ENCODE results near the gene EXOSC5. TPM values are rescaled to one million over a fixed set of nuclear protein-coding genes. Genes with fewer than 3 reads are reported as not detected.

EXOSC5 gene
- total RNA-seq, 1 experiment from 2014 or later = 25.2 TPM

- Histone ChIP-seq H3K27me3 (ENCODE audit: control insufficient read depth, insufficient read depth, low read length) (no peaks in the 10 kb centered on the region), H3K36me3 (ENCODE audit: control insufficient read depth, insufficient read depth, low read length) (no peaks in the 10 kb centered on the region), H3K27ac (ENCODE audit: low read length) (no peak overlapping the region), H3K4me3 (ENCODE audit: low read depth in 2 of 2, low read length in 2 of 2) (no peak overlapping the region), H3K9me3 (ENCODE audit: control insufficient read depth, insufficient read depth, low read depth, low read length) (no peaks in the 10 kb centered on the region), H3K4me1 (ENCODE audit: control insufficient read depth, insufficient read depth, low read length) (no peaks in the 10 kb centered on the region)
- TF ChIP-seq, protein P1, sequence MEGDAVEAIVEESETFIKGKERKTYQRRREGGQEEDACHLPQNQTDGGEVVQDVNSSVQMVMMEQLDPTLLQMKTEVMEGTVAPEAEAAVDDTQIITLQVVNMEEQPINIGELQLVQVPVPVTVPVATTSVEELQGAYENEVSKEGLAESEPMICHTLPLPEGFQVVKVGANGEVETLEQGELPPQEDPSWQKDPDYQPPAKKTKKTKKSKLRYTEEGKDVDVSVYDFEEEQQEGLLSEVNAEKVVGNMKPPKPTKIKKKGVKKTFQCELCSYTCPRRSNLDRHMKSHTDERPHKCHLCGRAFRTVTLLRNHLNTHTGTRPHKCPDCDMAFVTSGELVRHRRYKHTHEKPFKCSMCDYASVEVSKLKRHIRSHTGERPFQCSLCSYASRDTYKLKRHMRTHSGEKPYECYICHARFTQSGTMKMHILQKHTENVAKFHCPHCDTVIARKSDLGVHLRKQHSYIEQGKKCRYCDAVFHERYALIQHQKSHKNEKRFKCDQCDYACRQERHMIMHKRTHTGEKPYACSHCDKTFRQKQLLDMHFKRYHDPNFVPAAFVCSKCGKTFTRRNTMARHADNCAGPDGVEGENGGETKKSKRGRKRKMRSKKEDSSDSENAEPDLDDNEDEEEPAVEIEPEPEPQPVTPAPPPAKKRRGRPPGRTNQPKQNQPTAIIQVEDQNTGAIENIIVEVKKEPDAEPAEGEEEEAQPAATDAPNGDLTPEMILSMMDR (IDR thresholded peaks at IDR 0.05) = no peak
- TF ChIP-seq, protein P2, sequence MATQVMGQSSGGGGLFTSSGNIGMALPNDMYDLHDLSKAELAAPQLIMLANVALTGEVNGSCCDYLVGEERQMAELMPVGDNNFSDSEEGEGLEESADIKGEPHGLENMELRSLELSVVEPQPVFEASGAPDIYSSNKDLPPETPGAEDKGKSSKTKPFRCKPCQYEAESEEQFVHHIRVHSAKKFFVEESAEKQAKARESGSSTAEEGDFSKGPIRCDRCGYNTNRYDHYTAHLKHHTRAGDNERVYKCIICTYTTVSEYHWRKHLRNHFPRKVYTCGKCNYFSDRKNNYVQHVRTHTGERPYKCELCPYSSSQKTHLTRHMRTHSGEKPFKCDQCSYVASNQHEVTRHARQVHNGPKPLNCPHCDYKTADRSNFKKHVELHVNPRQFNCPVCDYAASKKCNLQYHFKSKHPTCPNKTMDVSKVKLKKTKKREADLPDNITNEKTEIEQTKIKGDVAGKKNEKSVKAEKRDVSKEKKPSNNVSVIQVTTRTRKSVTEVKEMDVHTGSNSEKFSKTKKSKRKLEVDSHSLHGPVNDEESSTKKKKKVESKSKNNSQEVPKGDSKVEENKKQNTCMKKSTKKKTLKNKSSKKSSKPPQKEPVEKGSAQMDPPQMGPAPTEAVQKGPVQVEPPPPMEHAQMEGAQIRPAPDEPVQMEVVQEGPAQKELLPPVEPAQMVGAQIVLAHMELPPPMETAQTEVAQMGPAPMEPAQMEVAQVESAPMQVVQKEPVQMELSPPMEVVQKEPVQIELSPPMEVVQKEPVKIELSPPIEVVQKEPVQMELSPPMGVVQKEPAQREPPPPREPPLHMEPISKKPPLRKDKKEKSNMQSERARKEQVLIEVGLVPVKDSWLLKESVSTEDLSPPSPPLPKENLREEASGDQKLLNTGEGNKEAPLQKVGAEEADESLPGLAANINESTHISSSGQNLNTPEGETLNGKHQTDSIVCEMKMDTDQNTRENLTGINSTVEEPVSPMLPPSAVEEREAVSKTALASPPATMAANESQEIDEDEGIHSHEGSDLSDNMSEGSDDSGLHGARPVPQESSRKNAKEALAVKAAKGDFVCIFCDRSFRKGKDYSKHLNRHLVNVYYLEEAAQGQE (IDR thresholded peaks at IDR 0.05; ENCODE audit: insufficient read depth in 1 of 2, low read depth in 2 of 2, low read length in 1 of 2) = no peak
- no peak for TF ChIP-seq SIN3A (IDR thresholded peaks at IDR 0.05; ENCODE audit: borderline replicate concordance, insufficient read depth, low read depth, low read length)
- POLR2A ChIA-PET = no interaction called here
- in situ Hi-C loops (cut with HindIII; ENCODE audit: low pct_unique_long_range_greater_than_20kb, low sequenced_read_pairs) (no loop called here), intact Hi-C loops (cut with micrococcal nuclease; ENCODE audit: unreplicated experiment) (no loop called here)
- DNase-seq (ENCODE audit: low read depth, low spot score) (no peak), ATAC-seq (no peak)
- CTCF ChIA-PET = no interaction called here
- BruUV-seq (replicated peaks) = no TSS peak
These were observed 17.3 kb upstream of the EXOSC5 start for GRCh38 chr19:41414461-41414860.

DNA sequence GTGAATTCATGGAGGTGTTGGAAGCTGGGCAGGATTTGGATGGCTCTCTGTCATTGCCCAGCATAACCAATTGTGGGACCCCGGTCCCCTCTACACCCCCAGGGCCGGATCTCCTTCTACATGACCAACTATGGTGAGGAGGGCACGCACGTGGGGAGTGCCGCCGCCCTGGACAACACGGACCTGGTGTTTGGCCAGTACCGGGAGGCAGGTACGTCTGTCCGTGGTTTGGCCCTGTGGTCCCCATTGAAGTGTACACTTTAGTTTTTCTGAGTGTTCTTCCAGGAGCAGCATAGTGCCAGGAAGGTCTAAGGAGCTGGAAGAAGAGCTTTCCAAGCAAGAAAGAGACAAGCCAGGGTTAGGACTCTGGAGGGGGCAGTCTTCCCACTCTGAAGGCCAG lies 16.8 kb upstream of the EXOSC5 start:
- ATAC-seq = no peak
- TF ChIP-seq TCF7L2 (IDR thresholded peaks at IDR 0.05; ENCODE audit: low read depth, low read length) (no peak), SIN3A (IDR thresholded peaks at IDR 0.05; ENCODE audit: borderline replicate concordance, insufficient read depth, low read depth, low read length) (no peak), POLR2AphosphoS5 (IDR thresholded peaks at IDR 0.05; ENCODE audit: low read depth, low read length) (no peak)
- TF ChIP-seq, protein P2 (IDR thresholded peaks at IDR 0.05; ENCODE audit: insufficient read depth in 1 of 2, low read depth in 2 of 2, low read length in 1 of 2) = no peak
- TF ChIP-seq, protein P1 (IDR thresholded peaks at IDR 0.05) = no peak
- ChIA-PET POLR2A (no interaction called here), CTCF (no interaction called here)
- intact Hi-C loops (cut with micrococcal nuclease; ENCODE audit: unreplicated experiment) (no loop called here), in situ Hi-C loops (cut with HindIII; ENCODE audit: low pct_unique_long_range_greater_than_20kb, low sequenced_read_pairs) (no loop called here)
- no peak overlapping the region for H3K27ac ChIP-seq (ENCODE audit: low read length)
- no peak overlapping the region for H3K4me3 ChIP-seq (ENCODE audit: low read depth in 2 of 2, low read length in 2 of 2)
- no peaks in the 10 kb centered on the region for H3K4me1 ChIP-seq (ENCODE audit: control insufficient read depth, insufficient read depth, low read length)
- BruUV-seq (replicated peaks) = no TSS peak
- no peaks in the 10 kb centered on the region for H3K36me3 ChIP-seq (ENCODE audit: control insufficient read depth, insufficient read depth, low read length)
- no peaks in the 10 kb centered on the region for H3K9me3 ChIP-seq (ENCODE audit: control insufficient read depth, insufficient read depth, low read depth, low read length)
- no peaks in the 10 kb centered on the region for H3K27me3 ChIP-seq (ENCODE audit: control insufficient read depth, insufficient read depth, low read length)
- no peak for DNase-seq (ENCODE audit: low read depth, low spot score)

Data from Panc1 (cell line).